Measurements from ENCODE around the gene BTRC.

DNA sequence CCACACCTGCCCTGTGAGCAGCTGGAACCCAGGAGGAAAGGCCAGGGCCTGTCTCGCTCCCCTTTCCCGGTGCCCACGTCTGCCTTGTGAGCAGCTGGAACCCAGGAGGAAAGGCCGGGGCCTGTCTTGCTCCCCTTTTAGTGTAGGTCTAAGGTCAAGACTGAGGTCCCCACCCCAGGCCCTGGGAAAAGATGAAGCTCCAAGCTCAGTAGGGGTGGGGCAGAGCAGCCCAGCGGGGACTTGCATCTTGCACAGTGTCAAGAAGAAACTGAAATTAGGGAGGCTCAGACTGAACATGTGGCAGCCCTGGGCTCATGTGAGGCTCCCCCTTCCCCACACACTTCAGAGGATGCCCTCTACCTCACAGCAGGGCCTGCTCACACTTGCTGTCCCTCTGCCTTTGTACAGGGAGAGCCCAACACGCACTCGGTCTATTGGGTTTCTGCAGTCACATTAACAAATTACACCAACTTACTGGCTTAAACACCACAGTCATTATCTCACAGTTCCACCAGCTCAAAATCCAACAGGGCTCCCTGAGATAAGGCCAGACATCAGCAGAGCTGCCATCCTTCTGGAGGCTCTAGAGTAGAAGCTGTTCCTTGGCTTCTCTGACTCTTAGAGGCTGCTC lies 221.7 kb downstream of the BTRC start:
- TF ChIP-seq, protein P1, sequence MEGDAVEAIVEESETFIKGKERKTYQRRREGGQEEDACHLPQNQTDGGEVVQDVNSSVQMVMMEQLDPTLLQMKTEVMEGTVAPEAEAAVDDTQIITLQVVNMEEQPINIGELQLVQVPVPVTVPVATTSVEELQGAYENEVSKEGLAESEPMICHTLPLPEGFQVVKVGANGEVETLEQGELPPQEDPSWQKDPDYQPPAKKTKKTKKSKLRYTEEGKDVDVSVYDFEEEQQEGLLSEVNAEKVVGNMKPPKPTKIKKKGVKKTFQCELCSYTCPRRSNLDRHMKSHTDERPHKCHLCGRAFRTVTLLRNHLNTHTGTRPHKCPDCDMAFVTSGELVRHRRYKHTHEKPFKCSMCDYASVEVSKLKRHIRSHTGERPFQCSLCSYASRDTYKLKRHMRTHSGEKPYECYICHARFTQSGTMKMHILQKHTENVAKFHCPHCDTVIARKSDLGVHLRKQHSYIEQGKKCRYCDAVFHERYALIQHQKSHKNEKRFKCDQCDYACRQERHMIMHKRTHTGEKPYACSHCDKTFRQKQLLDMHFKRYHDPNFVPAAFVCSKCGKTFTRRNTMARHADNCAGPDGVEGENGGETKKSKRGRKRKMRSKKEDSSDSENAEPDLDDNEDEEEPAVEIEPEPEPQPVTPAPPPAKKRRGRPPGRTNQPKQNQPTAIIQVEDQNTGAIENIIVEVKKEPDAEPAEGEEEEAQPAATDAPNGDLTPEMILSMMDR (IDR thresholded peaks at IDR 0.05) = no peak
- TF ChIP-seq POLR2A (IDR thresholded peaks at IDR 0.05) = no peak

All from body of pancreas (tissue), 4 donors.